ENCODE data around the gene RANBP10. TPM values are rescaled to one million over a fixed set of nuclear protein-coding genes. Genes with fewer than 3 reads are reported as not detected.

The RANBP10 gene
- total and polyA plus RNA-seq, 2 experiments from 2014 or later: 9.0 to 13.6 TPM

DNA sequence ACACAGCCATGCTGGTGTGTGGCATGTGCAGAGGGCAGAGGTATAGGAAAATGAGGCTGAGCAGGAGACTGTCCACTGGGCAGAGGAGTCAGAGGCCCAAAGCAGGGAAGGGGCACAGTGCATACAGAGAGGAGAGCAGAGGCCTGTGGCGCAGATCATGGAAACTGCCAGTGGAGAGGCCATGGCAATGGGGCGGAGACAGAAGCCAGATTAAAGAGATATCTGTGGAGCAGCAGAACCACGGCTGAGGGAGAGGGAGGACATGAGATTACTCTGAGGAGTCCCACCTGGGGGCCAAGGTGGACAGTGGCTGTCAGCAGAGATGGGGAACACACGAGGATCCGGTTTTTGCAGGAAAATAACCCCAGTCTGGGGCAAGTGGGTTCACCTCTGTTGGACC lies 43.3 kb downstream of the RANBP10 start (continued):
- TF ChIP-seq, protein P1, sequence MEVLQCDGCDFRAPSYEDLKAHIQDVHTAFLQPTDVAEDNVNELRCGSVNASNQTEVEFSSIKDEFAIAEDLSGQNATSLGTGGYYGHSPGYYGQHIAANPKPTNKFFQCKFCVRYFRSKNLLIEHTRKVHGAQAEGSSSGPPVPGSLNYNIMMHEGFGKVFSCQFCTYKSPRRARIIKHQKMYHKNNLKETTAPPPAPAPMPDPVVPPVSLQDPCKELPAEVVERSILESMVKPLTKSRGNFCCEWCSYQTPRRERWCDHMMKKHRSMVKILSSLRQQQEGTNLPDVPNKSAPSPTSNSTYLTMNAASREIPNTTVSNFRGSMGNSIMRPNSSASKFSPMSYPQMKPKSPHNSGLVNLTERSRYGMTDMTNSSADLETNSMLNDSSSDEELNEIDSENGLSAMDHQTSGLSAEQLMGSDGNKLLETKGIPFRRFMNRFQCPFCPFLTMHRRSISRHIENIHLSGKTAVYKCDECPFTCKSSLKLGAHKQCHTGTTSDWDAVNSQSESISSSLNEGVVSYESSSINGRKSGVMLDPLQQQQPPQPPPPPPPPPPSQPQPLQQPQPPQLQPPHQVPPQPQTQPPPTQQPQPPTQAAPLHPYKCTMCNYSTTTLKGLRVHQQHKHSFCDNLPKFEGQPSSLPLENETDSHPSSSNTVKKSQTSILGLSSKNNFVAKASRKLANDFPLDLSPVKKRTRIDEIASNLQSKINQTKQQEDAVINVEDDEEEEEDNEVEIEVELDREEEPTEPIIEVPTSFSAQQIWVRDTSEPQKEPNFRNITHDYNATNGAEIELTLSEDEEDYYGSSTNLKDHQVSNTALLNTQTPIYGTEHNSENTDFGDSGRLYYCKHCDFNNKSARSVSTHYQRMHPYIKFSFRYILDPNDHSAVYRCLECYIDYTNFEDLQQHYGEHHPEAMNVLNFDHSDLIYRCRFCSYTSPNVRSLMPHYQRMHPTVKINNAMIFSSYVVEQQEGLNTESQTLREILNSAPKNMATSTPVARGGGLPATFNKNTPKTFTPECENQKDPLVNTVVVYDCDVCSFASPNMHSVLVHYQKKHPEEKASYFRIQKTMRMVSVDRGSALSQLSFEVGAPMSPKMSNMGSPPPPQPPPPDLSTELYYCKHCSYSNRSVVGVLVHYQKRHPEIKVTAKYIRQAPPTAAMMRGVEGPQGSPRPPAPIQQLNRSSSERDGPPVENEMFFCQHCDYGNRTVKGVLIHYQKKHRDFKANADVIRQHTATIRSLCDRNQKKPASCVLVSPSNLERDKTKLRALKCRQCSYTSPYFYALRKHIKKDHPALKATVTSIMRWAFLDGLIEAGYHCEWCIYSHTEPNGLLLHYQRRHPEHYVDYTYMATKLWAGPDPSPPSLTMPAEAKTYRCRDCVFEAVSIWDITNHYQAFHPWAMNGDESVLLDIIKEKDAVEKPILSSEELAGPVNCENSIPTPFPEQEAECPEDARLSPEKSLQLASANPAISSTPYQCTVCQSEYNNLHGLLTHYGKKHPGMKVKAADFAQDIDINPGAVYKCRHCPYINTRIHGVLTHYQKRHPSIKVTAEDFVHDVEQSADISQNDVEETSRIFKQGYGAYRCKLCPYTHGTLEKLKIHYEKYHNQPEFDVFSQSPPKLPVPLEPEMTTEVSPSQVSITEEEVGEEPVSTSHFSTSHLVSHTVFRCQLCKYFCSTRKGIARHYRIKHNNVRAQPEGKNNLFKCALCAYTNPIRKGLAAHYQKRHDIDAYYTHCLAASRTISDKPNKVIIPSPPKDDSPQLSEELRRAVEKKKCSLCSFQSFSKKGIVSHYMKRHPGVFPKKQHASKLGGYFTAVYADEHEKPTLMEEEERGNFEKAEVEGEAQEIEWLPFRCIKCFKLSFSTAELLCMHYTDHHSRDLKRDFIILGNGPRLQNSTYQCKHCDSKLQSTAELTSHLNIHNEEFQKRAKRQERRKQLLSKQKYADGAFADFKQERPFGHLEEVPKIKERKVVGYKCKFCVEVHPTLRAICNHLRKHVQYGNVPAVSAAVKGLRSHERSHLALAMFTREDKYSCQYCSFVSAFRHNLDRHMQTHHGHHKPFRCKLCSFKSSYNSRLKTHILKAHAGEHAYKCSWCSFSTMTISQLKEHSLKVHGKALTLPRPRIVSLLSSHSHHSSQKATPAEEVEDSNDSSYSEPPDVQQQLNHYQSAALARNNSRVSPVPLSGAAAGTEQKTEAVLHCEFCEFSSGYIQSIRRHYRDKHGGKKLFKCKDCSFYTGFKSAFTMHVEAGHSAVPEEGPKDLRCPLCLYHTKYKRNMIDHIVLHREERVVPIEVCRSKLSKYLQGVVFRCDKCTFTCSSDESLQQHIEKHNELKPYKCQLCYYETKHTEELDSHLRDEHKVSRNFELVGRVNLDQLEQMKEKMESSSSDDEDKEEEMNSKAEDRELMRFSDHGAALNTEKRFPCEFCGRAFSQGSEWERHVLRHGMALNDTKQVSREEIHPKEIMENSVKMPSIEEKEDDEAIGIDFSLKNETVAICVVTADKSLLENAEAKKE (CRISPR knock-in tag; IDR thresholded peaks at IDR 0.05): no peak

DNA sequence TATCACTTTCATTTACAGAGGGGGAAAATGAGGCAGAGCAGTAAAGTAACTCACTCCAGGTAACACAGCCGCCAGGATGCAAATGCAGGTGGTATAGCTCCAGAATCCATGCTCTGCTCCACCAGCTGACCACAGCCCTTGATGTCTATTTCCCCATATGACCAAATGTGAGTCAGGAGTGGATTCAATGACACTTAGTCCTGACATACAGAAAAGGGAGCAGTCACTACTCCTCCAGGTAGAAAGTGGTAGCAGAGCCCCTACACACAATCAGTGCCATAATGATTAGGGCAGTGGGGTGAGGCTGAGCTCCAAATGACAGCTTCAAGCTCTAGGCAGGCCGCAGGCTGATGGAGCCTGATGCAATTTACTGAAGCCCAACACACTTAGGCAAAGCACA lies 44.0 kb downstream of the RANBP10 start:
- H3K36me3 ChIP-seq (ENCODE audit: insufficient read depth): no peaks in the 10 kb centered on the region
- H3F3A ChIP-seq (replicated peaks; ENCODE audit: low read depth): no peaks in the 10 kb centered on the region
- no peak for ATAC-seq
- H3K79me2 ChIP-seq (replicated peaks; ENCODE audit: insufficient read depth): no peaks in the 10 kb centered on the region
- H3K4me1 ChIP-seq (ENCODE audit: insufficient read depth): no peaks in the 10 kb centered on the region
- no peak overlapping the region for H2AFZ ChIP-seq
- no peaks in the 10 kb centered on the region for H3K9me2 ChIP-seq (ENCODE audit: insufficient read depth)
- peaks cover 5% of the 10 kb centered on the region; the same call in 1 of the 2 replicates for H4K20me1 ChIP-seq (replicated peaks; ENCODE audit: insufficient read depth)
- Mint-ChIP-seq H3K27me3 (ENCODE audit: insufficient read depth, low read depth, poor library complexity) (no peaks in the 10 kb centered on the region), H3K9me3 (no peaks in the 10 kb centered on the region), H3K27ac (no peak overlapping the region), H3K36me3 (ENCODE audit: low read depth) (no peaks in the 10 kb centered on the region), H3K4me1 (no peaks in the 10 kb centered on the region), H3K4me3 (no peak overlapping the region)
- DNase-seq (ENCODE audit: low spot score): no peak
- no peak overlapping the region for H3K4me2 ChIP-seq
- no peaks in the 10 kb centered on the region for H3K27me3 ChIP-seq (ENCODE audit: insufficient read depth)
- no peak for TF ChIP-seq EZH2 (IDR thresholded peaks at IDR 0.05; ENCODE audit: low read depth, unreplicated experiment)
- H3K27ac ChIP-seq (ENCODE audit: low read depth): no peak overlapping the region
- H3K4me3 ChIP-seq: no peak overlapping the region

DNA sequence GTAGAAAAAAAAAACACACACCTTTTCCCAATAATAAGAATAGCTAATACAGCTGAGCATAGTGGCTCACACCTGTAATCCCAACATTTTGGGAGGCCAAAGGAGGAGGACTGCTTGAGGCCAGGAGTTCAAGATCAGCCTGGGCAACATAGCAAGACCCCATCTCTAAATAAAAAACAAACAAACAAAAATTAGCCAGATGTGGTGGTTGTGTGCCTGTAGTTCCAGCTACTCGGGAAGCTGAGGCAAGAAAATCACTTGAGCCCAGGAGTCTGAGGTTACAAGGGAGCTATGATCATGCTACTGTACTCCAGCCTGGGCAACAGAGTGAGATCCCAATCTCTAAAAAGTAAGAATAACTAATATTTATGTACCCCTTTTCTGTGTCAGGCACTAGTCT lies 44.4 kb downstream of the RANBP10 start:
- DNase-seq (ENCODE audit: low spot score) (no peak), ATAC-seq (no peak)
- Histone ChIP-seq H4K20me1 (replicated peaks; ENCODE audit: insufficient read depth) (peaks cover 5% of the 10 kb centered on the region; the same call in 1 of the 2 replicates), H3K36me3 (ENCODE audit: insufficient read depth) (no peaks in the 10 kb centered on the region), H3F3A (replicated peaks; ENCODE audit: low read depth) (no peaks in the 10 kb centered on the region), H3K79me2 (replicated peaks; ENCODE audit: insufficient read depth) (no peaks in the 10 kb centered on the region), H2AFZ (no peak overlapping the region), H3K4me3 (no peak overlapping the region), H3K27ac (ENCODE audit: low read depth) (no peak overlapping the region), H3K4me2 (no peak overlapping the region), H3K4me1 (ENCODE audit: insufficient read depth) (no peaks in the 10 kb centered on the region), H3K27me3 (ENCODE audit: insufficient read depth) (no peaks in the 10 kb centered on the region), H3K9me2 (ENCODE audit: insufficient read depth) (no peaks in the 10 kb centered on the region)
- no peak overlapping the region for H3K27ac Mint-ChIP-seq
- H3K36me3 Mint-ChIP-seq (ENCODE audit: low read depth): no peaks in the 10 kb centered on the region
- no peaks in the 10 kb centered on the region for H3K4me1 Mint-ChIP-seq
- no peaks in the 10 kb centered on the region for H3K9me3 Mint-ChIP-seq
- H3K4me3 Mint-ChIP-seq: no peak overlapping the region
- H3K27me3 Mint-ChIP-seq (ENCODE audit: insufficient read depth, low read depth, poor library complexity): no peaks in the 10 kb centered on the region
- TF ChIP-seq, protein P1 (CRISPR knock-in tag; IDR thresholded peaks at IDR 0.05): no peak
